Measurements from ENCODE around the gene SETD2.

DNA sequence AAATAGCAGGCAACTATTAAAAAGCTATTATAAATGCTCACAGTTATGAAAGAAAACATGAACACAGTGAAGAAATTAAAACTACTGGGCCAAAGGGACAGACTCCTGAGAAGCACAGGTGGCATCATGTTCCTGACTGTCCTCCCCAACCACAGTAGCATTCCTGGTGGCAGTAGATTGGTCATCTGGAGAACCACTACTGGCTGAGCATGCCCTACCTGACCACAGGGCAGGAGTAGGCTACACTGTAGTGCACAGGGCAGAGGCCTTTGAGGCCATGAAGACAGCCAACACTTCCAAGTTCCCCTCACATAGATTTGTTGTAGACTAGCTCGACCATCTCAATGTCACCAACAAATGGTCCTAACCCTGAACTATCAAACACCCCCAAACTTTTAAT lies 135.2 kb downstream of the SETD2 start:
- TF ChIP-seq POLR2AphosphoS5 (IDR thresholded peaks at IDR 0.05) = no peak
- TF ChIP-seq, protein P1, sequence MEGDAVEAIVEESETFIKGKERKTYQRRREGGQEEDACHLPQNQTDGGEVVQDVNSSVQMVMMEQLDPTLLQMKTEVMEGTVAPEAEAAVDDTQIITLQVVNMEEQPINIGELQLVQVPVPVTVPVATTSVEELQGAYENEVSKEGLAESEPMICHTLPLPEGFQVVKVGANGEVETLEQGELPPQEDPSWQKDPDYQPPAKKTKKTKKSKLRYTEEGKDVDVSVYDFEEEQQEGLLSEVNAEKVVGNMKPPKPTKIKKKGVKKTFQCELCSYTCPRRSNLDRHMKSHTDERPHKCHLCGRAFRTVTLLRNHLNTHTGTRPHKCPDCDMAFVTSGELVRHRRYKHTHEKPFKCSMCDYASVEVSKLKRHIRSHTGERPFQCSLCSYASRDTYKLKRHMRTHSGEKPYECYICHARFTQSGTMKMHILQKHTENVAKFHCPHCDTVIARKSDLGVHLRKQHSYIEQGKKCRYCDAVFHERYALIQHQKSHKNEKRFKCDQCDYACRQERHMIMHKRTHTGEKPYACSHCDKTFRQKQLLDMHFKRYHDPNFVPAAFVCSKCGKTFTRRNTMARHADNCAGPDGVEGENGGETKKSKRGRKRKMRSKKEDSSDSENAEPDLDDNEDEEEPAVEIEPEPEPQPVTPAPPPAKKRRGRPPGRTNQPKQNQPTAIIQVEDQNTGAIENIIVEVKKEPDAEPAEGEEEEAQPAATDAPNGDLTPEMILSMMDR (IDR thresholded peaks at IDR 0.05) = no peak

Data from stomach (tissue), 4 donors.